Activated CD4-positive, alpha-beta T cell treated with anti-CD3 and anti-CD28 coated beads for 36 hours (primary cell): ENCODE data around the gene MMP25. TPM values are rescaled to one million over a fixed set of nuclear protein-coding genes. Genes with fewer than 3 reads are reported as not detected.
A peak's percentile ranks its signal among the peaks of the same experiment; 100 is the strongest.
"Not testable (repeated sequence)": the region's sequence is repeated elsewhere in the genome, so short reads cannot be mapped to it uniquely, and the experiment has no call there.

Experiments
- ATAC-seq: fragments of 200-7000 bp; cut with Tn5 transposase; one replicate; pipeline ENCODE4 v1.10.0; 2021; ENCODE audit warnings: mild to moderate bottlenecking, moderate library complexity
- CTCF ChIA-PET: fragments of 350-600 bp; sonication (Branson Sonifier 250); formaldehyde crosslinking; loops from one replicate; lab custom pipeline; 2021; ENCODE audit warnings: antibody characterized with exemption; lab: Charles Lee
- POLR2A ChIA-PET: fragments of 350-600 bp; sonication (Branson Sonifier 250); formaldehyde crosslinking; loops from one replicate; lab custom pipeline; 2021; ENCODE audit warnings: antibody characterized with exemption, inconsistent platforms; lab: Charles Lee
- DNase-seq: peaks from one replicate; pipeline ENCODE4 v3.0.0-alpha.2; 2020
- H3K27ac Mint-ChIP-seq: one replicate; pipeline ENCODE4 v1.8.0; 2021; ENCODE audit warnings: mixed read lengths
- H3K27me3 Mint-ChIP-seq: one replicate; pipeline ENCODE4 v1.8.0; 2021; ENCODE audit warnings: mixed read lengths
- H3K36me3 Mint-ChIP-seq: one replicate; pipeline ENCODE4 v1.8.0; 2021; ENCODE audit warnings: low read depth, mixed read lengths
- H3K4me1 Mint-ChIP-seq: one replicate; pipeline ENCODE4 v1.8.0; 2021; ENCODE audit warnings: mixed read lengths
- H3K4me3 Mint-ChIP-seq: one replicate; pipeline ENCODE4 v1.8.0; 2021; ENCODE audit warnings: mild to moderate bottlenecking, moderate library complexity, mixed read lengths
- H3K9me3 Mint-ChIP-seq: one replicate; pipeline ENCODE4 v1.8.0; 2021; ENCODE audit warnings: low read depth, mixed read lengths
- intact Hi-C, 2 experiments: fragments of 100-400 bp; cut with DNase I in 1 of 2; cut with micrococcal nuclease in 1 of 2; formaldehyde crosslinking; loops; one replicate each; pipeline versions ENCODE4 v1.14.2 to v1.15.1; 2022 to 2024; cut with DNase I, micrococcal nuclease
- total RNA-seq, 2 experiments: library from RNA; stranded (reverse); gene quantifications; one replicate each; pipeline ENCODE4 v1.2.3, GENCODE V29; 2021

The MMP25 gene
- total RNA-seq, 2 experiments from 2014 or later = 0.55 to 0.91 TPM

GRCh38 chr16:3055734-3056115, 9.4 kb downstream of the MMP25 start:
- Mint-ChIP-seq H3K4me1 (peaks cover 50% of the 10 kb centered on the region), H3K36me3 (peaks cover 13% of the 10 kb centered on the region), H3K27ac (peak overlapping the region; percentile 65)
- CTCF ChIA-PET = interaction anchor here (0.9 to 1.1 kb wide), 3 partner anchors 15 to 74 kb away, joined by 3 to 4 read pairs (median 3); no protein-coding TSS in a partner anchor
- H3K4me3 Mint-ChIP-seq, DNase-seq, H3K27me3 Mint-ChIP-seq, H3K9me3 Mint-ChIP-seq, ATAC-seq, POLR2A ChIA-PET: not testable (repeated sequence)
- intact Hi-C loops = loop anchor here in 1 of 2 experiments (5.0 kb wide), 1 partner anchor 33 kb away; the partner anchor contains the start of genes HCFC1R1, THOC6 and TNFRSF12A

- H3K27ac Mint-ChIP-seq = no peak overlapping the region
- H3K4me1 Mint-ChIP-seq = peaks cover 46% of the 10 kb centered on the region
- POLR2A ChIA-PET = interaction anchor here (0.6 kb wide), 2 partner anchors 25 to 52 kb away, joined by 3 read pairs; no protein-coding TSS in a partner anchor
- CTCF ChIA-PET = interaction anchor here (0.5 to 1.1 kb wide), 4 partner anchors 14 to 266 kb away, joined by 3 to 4 read pairs (median 3); no protein-coding TSS in a partner anchor
- H3K27me3 Mint-ChIP-seq = no peaks in the 10 kb centered on the region
- H3K4me3 Mint-ChIP-seq = peak overlapping the region; percentile 84
- peaks cover 13% of the 10 kb centered on the region for H3K36me3 Mint-ChIP-seq
- intact Hi-C loops = loop anchor here in 1 of 2 experiments (5.0 kb wide), 1 partner anchor 34 kb away; the partner anchor contains the start of genes HCFC1R1, THOC6 and TNFRSF12A
- no peaks in the 10 kb centered on the region for H3K9me3 Mint-ChIP-seq
- DNase-seq (no peak), ATAC-seq (no peak)
Observed at GRCh38 chr16:3056336-3057180, 10.2 kb downstream of the MMP25 start.

GRCh38 chr16:3057181-3058138, 11.1 kb downstream of the MMP25 start:
- DNase-seq (no peak), ATAC-seq (no peak)
- Mint-ChIP-seq H3K4me3 (peak overlapping the region; percentile 84), H3K36me3 (peaks cover 13% of the 10 kb centered on the region), H3K27ac (peak overlapping the region; percentile 60), H3K4me1 (peaks cover 53% of the 10 kb centered on the region), H3K27me3 (no peaks in the 10 kb centered on the region), H3K9me3 (no peaks in the 10 kb centered on the region)
- ChIA-PET CTCF (interaction anchor here (1.0 to 4.0 kb wide), 9 partner anchors 14 to 111 kb away, joined by 3 to 83 read pairs (median 7); partner anchors contain the start of gene ZSCAN10), POLR2A (interaction anchor here (1.0 kb wide), 1 partner anchor 72 kb away, joined by 3 read pairs; no protein-coding TSS in a partner anchor)
- intact Hi-C loops = loop anchor here (1.0 to 5.0 kb wide), 3 partner anchors 35 to 54 kb away; partner anchors contain the start of genes HCFC1R1 (in 1 of the 2), THOC6 (in 1 of the 2) and TNFRSF12A (in 1 of the 2)

GRCh38 chr16:3058139-3059030, 12.0 kb downstream of the MMP25 start:
- Mint-ChIP-seq H3K9me3 (no peaks in the 10 kb centered on the region), H3K27ac (peak overlapping the region; percentile 72), H3K36me3 (peaks cover 13% of the 10 kb centered on the region), H3K4me3 (peak overlapping the region; percentile 84), H3K4me1 (peaks cover 62% of the 10 kb centered on the region), H3K27me3 (no peaks in the 10 kb centered on the region)
- ATAC-seq (peak; percentile 51), DNase-seq (peak; percentile 78)
- intact Hi-C loops = loop anchor here (1.0 to 5.0 kb wide), 12 partner anchors 30 to 108 kb away; partner anchors contain the start of genes HCFC1R1 (in 1 of the 2), THOC6 (in 1 of the 2) and TNFRSF12A (in 1 of the 2)
- CTCF ChIA-PET = interaction anchor here (0.8 to 4.0 kb wide), 17 partner anchors 11 to 131 kb away, joined by 3 to 83 read pairs (median 5); partner anchors contain the start of genes ZNF213 and ZSCAN10
- POLR2A ChIA-PET = interaction anchor here (0.6 to 1.0 kb wide), 4 partner anchors 30 to 100 kb away, joined by 3 read pairs; partner anchors contain the start of gene ZNF213

GRCh38 chr16:3059041-3059722, 12.8 kb downstream of the MMP25 start:
- peak; percentile 83 for ATAC-seq

GRCh38 chr16:3059723-3060242, 13.4 kb downstream of the MMP25 start:
- ATAC-seq (no peak), DNase-seq (peak; percentile 61)
- Mint-ChIP-seq H3K27ac (peak overlapping the region; percentile 93), H3K27me3 (no peaks in the 10 kb centered on the region), H3K4me1 (peaks cover 66% of the 10 kb centered on the region), H3K9me3 (no peaks in the 10 kb centered on the region), H3K36me3 (peaks cover 11% of the 10 kb centered on the region), H3K4me3 (peak overlapping the region; percentile 78)
- CTCF ChIA-PET = interaction anchor here (0.7 to 4.0 kb wide), 11 partner anchors 28 to 109 kb away, joined by 3 to 83 read pairs (median 4); partner anchors contain the start of gene ZSCAN10
- intact Hi-C loops = loop anchor here (1.0 to 5.0 kb wide), 11 partner anchors 31 to 107 kb away; partner anchors contain the start of genes HCFC1R1 (in 1 of the 2), THOC6 (in 1 of the 2) and TNFRSF12A (in 1 of the 2)
- POLR2A ChIA-PET = interaction anchor here (1.1 kb wide), 1 partner anchor 70 kb away, joined by 3 read pairs; no protein-coding TSS in a partner anchor

More at GRCh38 chr16:3059041-3059722, 12.8 kb downstream of the MMP25 start:
- H3K27me3 Mint-ChIP-seq = no peaks in the 10 kb centered on the region
- intact Hi-C loops = loop anchor here (1.0 to 5.0 kb wide), 11 partner anchors 31 to 107 kb away; partner anchors contain the start of genes HCFC1R1 (in 1 of the 2), THOC6 (in 1 of the 2) and TNFRSF12A (in 1 of the 2)
- no peaks in the 10 kb centered on the region for H3K9me3 Mint-ChIP-seq
- H3K4me1 Mint-ChIP-seq = peaks cover 63% of the 10 kb centered on the region
- ChIA-PET CTCF (interaction anchor here (0.7 to 4.0 kb wide), 21 partner anchors 11 to 130 kb away, joined by 3 to 83 read pairs (median 4); partner anchors contain the start of genes ZNF213 and ZSCAN10), POLR2A (interaction anchor here (0.9 to 1.1 kb wide), 2 partner anchors 31 to 70 kb away, joined by 3 read pairs; no protein-coding TSS in a partner anchor)
- peak overlapping the region; percentile 93 for H3K27ac Mint-ChIP-seq
- H3K36me3 Mint-ChIP-seq = peaks cover 13% of the 10 kb centered on the region
- H3K4me3 Mint-ChIP-seq = peak overlapping the region; percentile 84
- DNase-seq = peak; percentile 93

GRCh38 chr16:3060339-3061127, 14.2 kb downstream of the MMP25 start:
- ChIA-PET CTCF (interaction anchor here (0.6 to 5.2 kb wide), 11 partner anchors 29 to 123 kb away, joined by 3 to 83 read pairs (median 4); partner anchors contain the start of gene ZSCAN10), POLR2A (no interaction called here)
- Mint-ChIP-seq H3K27me3 (no peaks in the 10 kb centered on the region), H3K9me3 (no peaks in the 10 kb centered on the region), H3K36me3 (peaks cover 9% of the 10 kb centered on the region), H3K4me3 (peak overlapping the region; percentile 78), H3K4me1 (peaks cover 66% of the 10 kb centered on the region), H3K27ac (peak overlapping the region; percentile 93)
- DNase-seq (no peak), ATAC-seq (no peak)
- intact Hi-C loops = no loop called here

GRCh38 chr16:3062553-3062952, 16.2 kb downstream of the MMP25 start:
- ChIA-PET POLR2A (no interaction called here), CTCF (interaction anchor here (2.5 to 6.7 kb wide), 3 partner anchors 15 to 66 kb away, joined by 9 to 65 read pairs (median 18); no protein-coding TSS in a partner anchor)
- H3K27me3 Mint-ChIP-seq = no peaks in the 10 kb centered on the region
- no peak overlapping the region for H3K4me3 Mint-ChIP-seq
- no peak for ATAC-seq
- DNase-seq = no peak
- no peaks in the 10 kb centered on the region for H3K9me3 Mint-ChIP-seq
- H3K27ac Mint-ChIP-seq = peak overlapping the region; percentile 100
- intact Hi-C loops = no loop called here
- H3K4me1 Mint-ChIP-seq = peaks cover 55% of the 10 kb centered on the region
- H3K36me3 Mint-ChIP-seq = peaks cover 23% of the 10 kb centered on the region
